IMR-90 (cell line): Measurements from ENCODE around the gene CBX6.

Source experiments
- CEBPB ChIP-seq: IDR thresholded peaks from 2 replicates; pipeline ENCODE4 v1.6.1; 2012; ENCODE audit warnings: low read depth, low read length, improper control_type of control experiment
- CTCF ChIP-seq: conservative IDR thresholded peaks from 2 replicates; pipeline ENCODE4 v1.5.1; 2012; ENCODE audit warnings: mild to moderate bottlenecking, low read depth, low read length, improper control_type of control experiment
- MAFK ChIP-seq: IDR thresholded peaks from 2 replicates; pipeline ENCODE4 v1.6.1; 2012; ENCODE audit warnings: low read depth, low read length, improper control_type of control experiment
- POLR2A ChIP-seq: IDR thresholded peaks from 2 replicates; pipeline ENCODE4 v1.6.1; 2012; ENCODE audit warnings: mild to moderate bottlenecking, low read depth, low read length
- RAD21 ChIP-seq: IDR thresholded peaks from 2 replicates; pipeline ENCODE4 v1.6.1; 2012; ENCODE audit warnings: low read length, improper control_type of control experiment
- USF2 ChIP-seq: fragments of 150-350 bp; IDR thresholded peaks from 2 replicates; pipeline ENCODE4 v1.6.1; 2017; ENCODE audit warnings: mild to moderate bottlenecking, antibody characterized with exemption, low read length, low read depth

GRCh38 chr22:38827510-38827909 lies 44.5 kb downstream of the CBX6 start:
- TF ChIP-seq CTCF (no peak), POLR2A (no peak), CEBPB (no peak), USF2 (no peak), MAFK (no peak), RAD21 (no peak)
